Measurements from ENCODE around the gene NDUFA12.
"Not testable (repeated sequence)": the region's sequence is repeated elsewhere in the genome, so short reads cannot be mapped to it uniquely, and the experiment has no call there.

NDUFA12 gene

GRCh38 chr12:95003213-95003920 lies at the start of gene NDUFA12:
NDUFA12 (minus strand) TSS chr12:95003697; CDS start chr12:95003680, 17 bp downstream.
- peak; percentile 91 for DNase-seq

- DNase-seq: no peak
These were observed 47.7 kb upstream of the NDUFA12 start for GRCh38 chr12:95051241-95051640.

- no peak for DNase-seq
These were observed 34.4 kb upstream of the NDUFA12 start for GRCh38 chr12:95037906-95038305.

GRCh38 chr12:95034750-95035149 lies 31.3 kb upstream of the NDUFA12 start:
- no peak for DNase-seq

GRCh38 chr12:95022477-95022876 lies 19.0 kb upstream of the NDUFA12 start:
- DNase-seq: no peak

GRCh38 chr12:95017482-95017881 lies 14.0 kb upstream of the NDUFA12 start:
- no peak for DNase-seq

GRCh38 chr12:95016120-95016519 lies 12.6 kb upstream of the NDUFA12 start:
- no peak for DNase-seq

- no peak for DNase-seq
These were observed 11.1 kb upstream of the NDUFA12 start for GRCh38 chr12:95014554-95014953.

- no peak for DNase-seq
These were observed 2.7 kb upstream of the NDUFA12 start for GRCh38 chr12:95006206-95006605.

- DNase-seq: no peak
These were observed 1.1 kb upstream of the NDUFA12 start for GRCh38 chr12:95004610-95005009.

- no peak for DNase-seq
These were observed 400 bp upstream of the NDUFA12 start for GRCh38 chr12:95003921-95004272.

- DNase-seq: no peak
These were observed 743 bp downstream of the NDUFA12 start for GRCh38 chr12:95002754-95003153.

GRCh38 chr12:94998326-94998725 lies 5.2 kb downstream of the NDUFA12 start:
- DNase-seq: no peak

- no peak for DNase-seq
These were observed 5.8 kb downstream of the NDUFA12 start for GRCh38 chr12:94997726-94998125.

GRCh38 chr12:94997061-94997460 lies 6.4 kb downstream of the NDUFA12 start:
- no peak for DNase-seq

- DNase-seq: no peak
These were observed 9.2 kb downstream of the NDUFA12 start for GRCh38 chr12:94994312-94994711.

GRCh38 chr12:94993855-94994254 lies 9.6 kb downstream of the NDUFA12 start:
- DNase-seq: not testable (repeated sequence)

GRCh38 chr12:94990222-94990621 lies 13.3 kb downstream of the NDUFA12 start:
- DNase-seq: no peak

GRCh38 chr12:94988471-94988870 lies 15.0 kb downstream of the NDUFA12 start:
- DNase-seq: no peak

GRCh38 chr12:94987801-94988200 lies 15.7 kb downstream of the NDUFA12 start:
- DNase-seq: no peak

GRCh38 chr12:94987076-94987669 lies 16.3 kb downstream of the NDUFA12 start:
- DNase-seq: no peak

- DNase-seq: not testable (repeated sequence)
These were observed 18.4 kb downstream of the NDUFA12 start for GRCh38 chr12:94985099-94985498.

- DNase-seq: no peak
These were observed 20.2 kb downstream of the NDUFA12 start for GRCh38 chr12:94983321-94983720.

GRCh38 chr12:94982456-94982855 lies 21.0 kb downstream of the NDUFA12 start:
- DNase-seq: no peak

GRCh38 chr12:94980577-94980976 lies 22.9 kb downstream of the NDUFA12 start:
- no peak for DNase-seq
